ENCODE results near the gene ARRDC1. TPM values are rescaled to one million over a fixed set of nuclear protein-coding genes. Genes with fewer than 3 reads are reported as not detected.

Gene ARRDC1
- total and polyA plus RNA-seq, 7 donors: 6.9 to 18.9 (median 14.2) TPM

DNA sequence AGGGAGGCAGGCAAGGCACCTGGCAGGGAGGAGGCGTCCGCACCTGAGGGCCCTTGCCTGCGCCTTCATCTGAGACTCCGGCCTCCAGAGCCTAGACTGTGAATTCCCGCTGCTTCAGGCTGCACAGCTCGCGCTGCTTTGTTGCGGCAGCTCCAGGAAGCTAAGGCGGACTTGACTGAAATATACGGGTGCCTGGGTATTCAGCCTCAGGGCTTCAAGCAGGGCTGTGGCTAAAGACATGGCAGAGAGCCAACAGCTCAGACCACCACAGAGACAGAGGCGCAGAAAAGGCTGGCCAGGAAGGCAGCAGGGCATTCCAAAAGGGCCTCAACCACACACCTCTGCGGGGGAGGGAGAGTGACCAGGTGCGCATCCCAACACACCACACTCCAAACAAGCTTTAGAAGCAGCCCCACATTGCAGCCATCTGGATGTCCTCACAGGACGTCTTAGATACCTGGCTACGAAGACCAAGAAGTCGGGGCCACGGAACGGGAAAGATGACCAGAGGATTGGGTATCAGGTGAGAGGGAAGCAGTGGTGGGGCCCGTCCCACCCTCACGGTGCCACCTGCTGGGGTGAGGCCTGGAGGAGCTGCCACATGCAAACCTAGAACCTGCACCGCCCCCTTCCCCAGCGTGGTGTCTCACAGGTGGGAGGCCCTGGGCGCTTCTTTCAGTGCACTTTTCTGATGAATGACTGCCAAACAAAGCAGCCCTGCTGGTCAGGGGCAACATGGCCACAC, 25.1 kb upstream of the ARRDC1 start:
- no peak overlapping the region for H3K27ac ChIP-seq
- no peaks in the 10 kb centered on the region for H3K9me3 ChIP-seq
- DNase-seq (no peak), ATAC-seq (no peak)
- peaks cover 3 to 55% of the 10 kb centered on the region in 2 donors for H3K36me3 ChIP-seq (ENCODE audit: insufficient read depth in 1 of 2, low read depth in 1 of 2)
- H3K27me3 ChIP-seq (ENCODE audit: insufficient read depth in 3 of 3, low read length in 2 of 3): no peaks in the 10 kb centered on the region
- peaks cover 33% of the 10 kb centered on the region for H3K4me1 ChIP-seq
- intact Hi-C loops (cut with DNase I): no loop called here
- WGBS, 3 donors: 87 to 91% (median 89%) methylated on average over 22 to 23 of the region's 23 CpGs
- H3K4me3 ChIP-seq: no peak overlapping the region
- TF ChIP-seq, protein P1, sequence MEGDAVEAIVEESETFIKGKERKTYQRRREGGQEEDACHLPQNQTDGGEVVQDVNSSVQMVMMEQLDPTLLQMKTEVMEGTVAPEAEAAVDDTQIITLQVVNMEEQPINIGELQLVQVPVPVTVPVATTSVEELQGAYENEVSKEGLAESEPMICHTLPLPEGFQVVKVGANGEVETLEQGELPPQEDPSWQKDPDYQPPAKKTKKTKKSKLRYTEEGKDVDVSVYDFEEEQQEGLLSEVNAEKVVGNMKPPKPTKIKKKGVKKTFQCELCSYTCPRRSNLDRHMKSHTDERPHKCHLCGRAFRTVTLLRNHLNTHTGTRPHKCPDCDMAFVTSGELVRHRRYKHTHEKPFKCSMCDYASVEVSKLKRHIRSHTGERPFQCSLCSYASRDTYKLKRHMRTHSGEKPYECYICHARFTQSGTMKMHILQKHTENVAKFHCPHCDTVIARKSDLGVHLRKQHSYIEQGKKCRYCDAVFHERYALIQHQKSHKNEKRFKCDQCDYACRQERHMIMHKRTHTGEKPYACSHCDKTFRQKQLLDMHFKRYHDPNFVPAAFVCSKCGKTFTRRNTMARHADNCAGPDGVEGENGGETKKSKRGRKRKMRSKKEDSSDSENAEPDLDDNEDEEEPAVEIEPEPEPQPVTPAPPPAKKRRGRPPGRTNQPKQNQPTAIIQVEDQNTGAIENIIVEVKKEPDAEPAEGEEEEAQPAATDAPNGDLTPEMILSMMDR (IDR thresholded peaks at IDR 0.05): no peak

DNA sequence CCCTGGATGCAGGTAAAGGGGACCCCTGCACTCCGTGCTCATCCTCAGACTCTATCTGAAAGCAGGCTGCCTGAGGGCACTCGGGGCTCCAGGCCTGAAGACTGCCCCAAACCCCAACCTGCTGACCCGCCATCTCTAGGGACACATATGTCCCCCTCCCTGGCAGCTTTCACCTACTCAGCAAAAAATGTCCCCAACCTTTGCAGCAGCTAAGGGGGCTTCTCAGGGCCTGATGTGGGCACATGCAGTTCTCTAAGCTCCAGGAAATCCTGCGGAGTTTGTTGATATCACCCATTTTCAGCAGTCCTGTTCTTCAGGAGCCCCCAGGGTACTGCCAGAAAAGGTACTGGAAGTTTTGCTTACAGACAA, 24.5 kb upstream of the ARRDC1 start:
- H3K9me3 ChIP-seq: no peaks in the 10 kb centered on the region
- intact Hi-C loops (cut with DNase I): no loop called here
- DNase-seq (no peak), ATAC-seq (no peak)
- H3K27ac ChIP-seq: no peak overlapping the region
- peaks cover 27% of the 10 kb centered on the region for H3K4me1 ChIP-seq
- peaks cover 3 to 55% of the 10 kb centered on the region in 2 donors for H3K36me3 ChIP-seq (ENCODE audit: insufficient read depth in 1 of 2, low read depth in 1 of 2)
- no peaks in the 10 kb centered on the region for H3K27me3 ChIP-seq (ENCODE audit: insufficient read depth in 3 of 3, low read length in 2 of 3)
- TF ChIP-seq, protein P1 (IDR thresholded peaks at IDR 0.05): no peak
- H3K4me3 ChIP-seq: no peak overlapping the region
- WGBS, 3 donors: 89 to 94% (median 92%) methylated on average over 4 of the region's 4 CpGs

DNA sequence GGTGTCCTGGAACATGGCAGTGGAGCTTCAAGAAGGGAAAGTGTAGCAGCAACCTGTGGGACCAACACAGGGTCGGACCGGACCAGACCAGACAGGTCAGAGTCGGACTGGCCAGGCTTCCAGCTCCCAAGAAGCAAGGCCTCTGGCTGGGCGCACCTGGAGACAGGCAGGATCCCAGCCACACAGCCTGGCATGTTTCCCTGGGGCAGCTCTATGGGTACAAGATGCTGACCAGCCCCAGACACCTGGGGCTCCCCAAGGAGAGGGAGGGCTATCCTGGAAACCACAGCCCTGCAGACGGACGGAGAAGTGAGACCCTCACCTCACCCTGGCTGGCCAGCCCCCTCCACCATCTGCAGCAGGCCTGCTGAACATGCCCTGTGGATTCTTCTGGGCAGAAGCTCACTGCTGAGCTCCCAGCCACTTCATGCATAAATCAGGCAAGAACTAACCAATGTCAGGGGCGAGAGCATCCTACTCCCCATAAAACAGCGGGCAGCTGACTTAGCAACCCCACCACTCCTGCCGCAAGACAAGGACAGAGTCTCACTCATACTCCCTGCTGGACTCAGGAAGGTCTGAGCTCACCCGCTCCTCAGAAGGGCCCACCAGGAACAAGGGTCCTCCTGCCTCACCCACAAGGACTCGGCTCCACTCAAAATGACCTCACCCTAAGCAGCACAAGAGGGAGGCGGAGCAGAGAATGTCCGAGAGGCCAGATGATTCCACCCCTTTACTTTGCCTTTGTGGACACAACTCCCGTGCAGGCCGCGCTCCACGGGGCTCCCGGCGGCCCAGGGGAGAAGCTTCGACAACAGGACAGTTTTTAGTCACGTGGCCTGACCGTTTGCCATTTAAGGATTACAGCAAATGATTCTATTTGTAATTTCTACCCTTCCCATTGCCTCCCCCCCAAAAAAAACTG, 23.9 kb upstream of the ARRDC1 start:
- Histone ChIP-seq H3K4me1 (peaks cover 22% of the 10 kb centered on the region), H3K9me3 (no peaks in the 10 kb centered on the region), H3K36me3 (ENCODE audit: insufficient read depth in 1 of 2, low read depth in 1 of 2) (peaks cover 3 to 55% of the 10 kb centered on the region in 2 donors), H3K27me3 (ENCODE audit: insufficient read depth in 3 of 3, low read length in 2 of 3) (no peaks in the 10 kb centered on the region), H3K4me3 (no peak overlapping the region), H3K27ac (no peak overlapping the region)
- TF ChIP-seq, protein P1 (IDR thresholded peaks at IDR 0.05): no peak
- intact Hi-C loops (cut with DNase I): no loop called here
- ATAC-seq (no peak), DNase-seq (no peak)
- 83 to 92% (median 88%) methylated on average over 21 to 22 of the region's 22 CpGs for WGBS, 3 donors

DNA sequence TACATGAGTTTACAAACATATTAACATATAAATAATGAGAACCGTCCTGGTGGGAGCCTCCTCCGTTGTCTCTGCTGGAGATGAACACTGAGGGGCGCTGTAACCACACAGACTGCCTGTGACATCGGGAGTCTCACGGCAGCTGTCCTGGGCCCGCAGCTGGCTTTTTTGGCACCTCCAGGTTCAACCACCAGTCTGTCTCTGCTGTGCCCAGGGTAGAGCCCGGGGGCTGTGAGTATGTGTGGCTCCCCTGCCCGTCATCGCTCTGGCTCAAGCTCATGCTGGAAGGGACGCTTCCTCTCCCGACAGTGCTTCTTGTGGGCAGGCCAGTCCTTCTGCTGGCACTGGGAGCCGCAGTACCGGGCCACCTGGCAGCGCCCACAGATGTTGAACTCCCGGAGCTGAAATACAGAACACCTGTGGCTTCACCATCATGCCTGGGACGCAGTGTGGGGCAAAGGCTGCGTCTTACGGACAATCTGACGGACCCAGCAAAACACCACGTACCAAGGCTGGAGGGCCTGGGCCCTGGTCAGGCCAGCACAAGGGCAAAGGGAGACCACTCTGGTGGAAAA, 23.1 kb upstream of the ARRDC1 start:
- H3K9me3 ChIP-seq: no peaks in the 10 kb centered on the region
- peak overlapping the region; percentile 41 for H3K27ac ChIP-seq
- peaks cover 14% of the 10 kb centered on the region for H3K4me1 ChIP-seq
- no peak overlapping the region for H3K4me3 ChIP-seq
- ATAC-seq (peak; percentile 17 to 36 (median 32)), DNase-seq (peak; percentile 46 to 71)
- no peaks in the 10 kb centered on the region for H3K27me3 ChIP-seq (ENCODE audit: insufficient read depth in 3 of 3, low read length in 2 of 3)
- H3K36me3 ChIP-seq (ENCODE audit: insufficient read depth in 1 of 2, low read depth in 1 of 2): peaks cover 3 to 61% of the 10 kb centered on the region in 2 donors
- 54 to 62% (median 57%) methylated on average over 20 of the region's 20 CpGs for WGBS, 3 donors
- TF ChIP-seq, protein P1 (IDR thresholded peaks at IDR 0.05): peak; percentile 49
- intact Hi-C loops (cut with DNase I): no loop called here

All from psoas muscle (tissue), 8 donors.